MCF 10A (cell line): ENCODE data around the gene WHAMM. TPM values are rescaled to one million over a fixed set of nuclear protein-coding genes. Genes with fewer than 3 reads are reported as not detected.

Experiments
- BruUV-seq: library from RNA; stranded (reverse); fragments of 400-500 nt; replicated peaks from 2 replicates; lab custom pipeline; 2021; lab: Mats Ljungman, UMichigan
- CTCF ChIA-PET: fragments of 300-600 bp; sonication (Branson Sonifier 250); formaldehyde crosslinking; extraction: SDS; loops from one replicate; lab custom pipeline; 2021; ENCODE audit warnings: antibody characterized with exemption, inconsistent platforms; lab: Yijun Ruan, JAX
- POLR2A ChIA-PET: fragments of 300-600, 350-650 bp; sonication (Branson Sonifier 250); formaldehyde crosslinking; extraction: SDS; loops from one replicate; lab custom pipeline; 2020; ENCODE audit warnings: antibody characterized with exemption, inconsistent platforms; lab: Yijun Ruan, JAX
- DNase-seq: peaks from one replicate; pipeline ENCODE4 v3.0.0-alpha.2; 2018; ENCODE audit not compliant: unreplicated experiment
- H3K27ac Mint-ChIP-seq: one replicate; pipeline ENCODE4 v1.8.0; 2022; ENCODE audit warnings: mild to moderate bottlenecking, low read depth, mixed read lengths; ENCODE audit not compliant: unreplicated experiment
- H3K27me3 Mint-ChIP-seq: one replicate; pipeline ENCODE4 v1.8.0; 2022; ENCODE audit warnings: mixed read lengths; ENCODE audit not compliant: insufficient read depth, unreplicated experiment
- H3K36me3 Mint-ChIP-seq: one replicate; pipeline ENCODE4 v1.8.0; 2022; ENCODE audit warnings: mild to moderate bottlenecking, moderate library complexity, mixed read lengths; ENCODE audit not compliant: insufficient read depth, unreplicated experiment
- H3K4me1 Mint-ChIP-seq: one replicate; pipeline ENCODE4 v1.8.0; 2022; ENCODE audit warnings: mixed read lengths; ENCODE audit not compliant: insufficient read depth, unreplicated experiment
- H3K4me3 Mint-ChIP-seq: one replicate; pipeline ENCODE4 v1.8.0; 2022; ENCODE audit warnings: mild to moderate bottlenecking, moderate library complexity, mixed read lengths; ENCODE audit not compliant: unreplicated experiment
- H3K9me3 Mint-ChIP-seq: one replicate; pipeline ENCODE4 v1.8.0; 2022; ENCODE audit warnings: mixed read lengths; ENCODE audit not compliant: unreplicated experiment
- CTCF ChIP-seq: fragments of 200-600 bp; IDR thresholded peaks from one replicate; pipeline ENCODE4 v1.8.0; 2022; ENCODE audit warnings: antibody characterized with exemption, mild to moderate bottlenecking; ENCODE audit not compliant: unreplicated experiment
- intact Hi-C: fragments of 100-400 bp; cut with micrococcal nuclease; formaldehyde crosslinking; loops from 2 replicates; pipeline ENCODE4 v1.14.1; 2022
- total RNA-seq: library from RNA; stranded (reverse); gene quantifications from 2 replicates; pipeline ENCODE4 v1.2.3, GENCODE V29; 2022

WHAMM gene
- total RNA-seq, 1 experiment from 2014 or later: 8.2 TPM

- POLR2A ChIA-PET: no interaction called here
- DNase-seq: no peak
- no peaks in the 10 kb centered on the region for H3K4me1 Mint-ChIP-seq
- intact Hi-C loops: no loop called here
- H3K36me3 Mint-ChIP-seq: no peaks in the 10 kb centered on the region
- TF ChIP-seq CTCF: no peak
- H3K27me3 Mint-ChIP-seq: no peaks in the 10 kb centered on the region
- CTCF ChIA-PET: interaction anchor here (0.6 kb wide), 1 partner anchor 107 kb away, joined by 3 read pairs; no protein-coding TSS in a partner anchor
- no peaks in the 10 kb centered on the region for H3K9me3 Mint-ChIP-seq
- no peak overlapping the region for H3K4me3 Mint-ChIP-seq
- H3K27ac Mint-ChIP-seq: no peak overlapping the region
- BruUV-seq: no TSS peak
Observed at GRCh38 chr15:82788496-82788895, 20.9 kb upstream of the WHAMM start.

- ChIA-PET POLR2A (no interaction called here), CTCF (no interaction called here)
- intact Hi-C loops: no loop called here
- Mint-ChIP-seq H3K27ac (no peak overlapping the region), H3K27me3 (no peaks in the 10 kb centered on the region), H3K36me3 (no peaks in the 10 kb centered on the region), H3K4me1 (no peaks in the 10 kb centered on the region), H3K9me3 (peaks cover 9% of the 10 kb centered on the region), H3K4me3 (no peak overlapping the region)
- no peak for DNase-seq
- BruUV-seq: no TSS peak
- no peak for TF ChIP-seq CTCF
Observed at GRCh38 chr15:82789491-82789890, 19.9 kb upstream of the WHAMM start.

- POLR2A ChIA-PET: no interaction called here
Observed at GRCh38 chr15:82790321-82790720, 19.1 kb upstream of the WHAMM start.

GRCh38 chr15:82792068-82792467 is 17.4 kb upstream of the WHAMM start:
- TF ChIP-seq CTCF: no peak
- Mint-ChIP-seq H3K9me3 (peaks cover 9% of the 10 kb centered on the region), H3K4me1 (no peaks in the 10 kb centered on the region), H3K27me3 (no peaks in the 10 kb centered on the region), H3K4me3 (no peak overlapping the region), H3K27ac (no peak overlapping the region), H3K36me3 (no peaks in the 10 kb centered on the region)
- intact Hi-C loops: no loop called here
- ChIA-PET POLR2A (no interaction called here), CTCF (no interaction called here)
- DNase-seq: peak; percentile 10
- BruUV-seq: no TSS peak

More at GRCh38 chr15:82790321-82790720, 19.1 kb upstream of the WHAMM start:
- BruUV-seq: no TSS peak
- intact Hi-C loops: no loop called here
- no peak for TF ChIP-seq CTCF
- CTCF ChIA-PET: no interaction called here
- DNase-seq: no peak
- peaks cover 9% of the 10 kb centered on the region for H3K9me3 Mint-ChIP-seq
- H3K36me3 Mint-ChIP-seq: no peaks in the 10 kb centered on the region
- H3K27ac Mint-ChIP-seq: no peak overlapping the region
- H3K27me3 Mint-ChIP-seq: no peaks in the 10 kb centered on the region
- H3K4me1 Mint-ChIP-seq: no peaks in the 10 kb centered on the region
- H3K4me3 Mint-ChIP-seq: no peak overlapping the region
